HG03097 (cell line): Measurements from ENCODE around the gene FARP1.
"Not testable (repeated sequence)": the region's sequence is repeated elsewhere in the genome, so short reads cannot be mapped to it uniquely, and the experiment has no call there.

Experiments
- ATAC-seq: cut with Tn5 transposase; IDR thresholded peaks from one replicate; pipeline ENCODE4 v1.9.1; 2021; ENCODE audit not compliant: unreplicated experiment, low FRiP score

Gene FARP1

GRCh38 chr13:98252931-98253470, 110.1 kb downstream of the FARP1 start:
- ATAC-seq, result no peak

DNA sequence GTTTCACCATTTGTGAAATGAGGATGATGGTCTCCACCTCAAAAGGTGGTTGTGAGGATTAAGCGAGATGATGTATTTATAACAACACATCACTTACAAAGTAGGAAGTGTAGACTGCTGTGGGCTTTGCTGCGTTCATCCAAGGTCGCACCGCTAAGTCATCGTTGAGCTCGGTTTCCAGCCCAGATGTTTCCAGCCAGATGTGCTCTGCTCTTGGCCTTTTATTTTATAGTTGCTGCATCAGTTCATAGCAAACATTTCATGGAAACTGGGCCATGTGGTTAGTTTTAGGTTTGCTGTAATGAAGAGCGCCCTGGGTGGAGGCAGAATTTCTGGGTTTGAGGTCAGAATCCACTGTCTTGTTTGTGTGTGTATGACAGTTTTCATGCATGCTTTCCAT, 110.6 kb downstream of the FARP1 start:
- no peak for ATAC-seq

GRCh38 chr13:98254513-98254912, 111.6 kb downstream of the FARP1 start:
- ATAC-seq, result no peak

GRCh38 chr13:98258226-98258625, 115.3 kb downstream of the FARP1 start:
- no peak for ATAC-seq

DNA sequence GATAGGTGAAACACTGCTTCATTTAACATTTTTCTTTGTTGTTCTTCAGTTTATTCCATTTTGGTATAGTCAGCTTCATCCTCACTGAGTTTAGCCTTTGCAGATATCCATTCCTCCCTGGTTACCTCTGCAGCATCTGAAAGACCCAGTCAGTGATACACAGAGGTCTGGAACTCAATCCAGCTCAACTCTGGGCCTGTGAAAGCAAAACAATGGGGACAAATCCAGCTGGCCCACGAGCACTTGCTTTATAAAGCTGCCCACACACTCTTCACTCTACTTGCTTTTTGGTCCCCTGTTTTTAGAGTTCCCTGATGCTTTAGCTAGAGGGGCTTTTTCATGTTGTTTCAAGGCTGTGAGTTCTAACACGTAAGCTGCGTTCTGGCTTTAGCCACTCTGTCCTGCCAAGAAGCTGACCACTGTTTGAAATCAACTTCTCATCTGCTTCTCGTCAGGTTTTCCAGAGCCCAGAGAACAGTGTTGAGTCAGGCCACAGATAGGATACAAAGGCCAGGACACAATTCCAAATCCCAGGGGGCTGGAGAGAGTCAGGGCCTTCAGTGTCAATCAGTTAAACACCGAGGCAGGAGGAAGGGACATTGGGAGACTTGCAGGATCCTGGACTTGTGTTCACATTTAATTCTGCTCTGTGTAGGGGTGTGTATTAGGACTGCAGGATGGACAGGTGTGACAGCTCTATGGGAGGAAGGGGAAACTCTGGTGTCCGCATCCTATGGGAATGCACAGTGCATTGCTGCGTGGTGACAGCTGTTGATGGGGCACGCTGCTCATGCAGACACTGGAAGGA, 117.7 kb downstream of the FARP1 start:
- no peak for ATAC-seq

DNA sequence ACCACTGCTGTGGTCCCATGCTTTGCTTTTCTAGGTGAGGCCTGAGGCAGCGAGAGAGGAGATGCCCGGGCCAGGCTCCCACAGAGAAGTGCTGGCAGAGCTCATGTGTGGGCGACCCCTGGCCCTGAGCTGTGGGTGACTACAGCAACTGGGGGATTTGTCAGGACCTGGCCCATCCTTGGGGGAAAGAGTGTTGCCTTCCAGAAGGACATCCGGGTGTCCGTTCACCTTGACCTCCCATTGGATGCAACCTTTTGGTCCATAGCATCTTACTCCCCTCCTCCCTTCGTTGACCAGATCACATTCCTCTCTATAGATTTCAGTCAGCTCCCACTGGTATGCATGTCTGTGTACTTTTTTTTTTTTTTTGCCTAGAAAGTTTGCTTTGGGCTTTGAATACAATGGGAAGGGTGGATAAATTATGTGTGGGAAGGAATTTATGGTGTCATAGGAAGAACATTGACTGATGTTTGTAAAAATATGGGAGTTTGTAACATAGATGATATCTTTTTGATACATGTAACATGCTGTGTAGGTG, 118.3 kb downstream of the FARP1 start:
- ATAC-seq, result no peak

DNA sequence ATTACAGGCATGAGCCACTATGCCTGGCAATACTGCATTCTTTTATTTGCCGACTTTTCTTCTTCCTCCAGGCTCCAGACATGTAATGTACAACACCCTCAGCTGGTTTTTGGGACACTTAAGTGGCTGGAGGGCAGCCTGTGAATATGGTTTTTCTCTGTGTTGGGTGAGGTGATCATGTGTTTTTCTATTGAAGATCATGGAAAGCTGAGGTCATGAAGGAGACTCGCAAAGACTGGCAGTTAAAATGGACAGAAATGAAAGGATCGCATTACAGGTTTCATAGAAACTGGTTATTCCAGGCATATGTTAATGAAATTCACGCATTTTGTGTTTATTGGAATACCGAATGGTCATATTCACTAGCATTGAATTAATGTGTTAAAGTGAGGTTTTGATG, 119.4 kb downstream of the FARP1 start:
- no peak for ATAC-seq

- ATAC-seq, result no peak
Measured at GRCh38 chr13:98263841-98264240, 120.9 kb downstream of the FARP1 start.

DNA sequence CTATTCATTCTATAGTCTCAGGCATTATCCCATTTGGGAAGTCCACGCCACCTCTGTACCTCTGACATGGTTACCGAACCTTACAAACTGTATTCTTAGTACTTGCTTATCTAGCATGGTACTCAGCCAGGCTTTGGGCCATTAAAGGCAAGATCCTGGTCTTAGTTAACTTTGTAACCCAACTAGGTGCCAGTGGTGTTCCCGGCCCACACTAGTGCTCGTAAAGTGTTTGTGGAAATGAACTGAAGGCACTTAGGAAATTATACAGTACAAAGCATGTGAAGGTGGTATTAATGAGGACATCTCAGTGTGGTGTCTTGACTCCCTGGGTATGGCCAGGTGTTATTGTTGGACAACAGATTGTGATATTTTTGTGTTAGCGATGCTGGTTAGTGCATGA, 122.0 kb downstream of the FARP1 start:
- ATAC-seq, result no peak

DNA sequence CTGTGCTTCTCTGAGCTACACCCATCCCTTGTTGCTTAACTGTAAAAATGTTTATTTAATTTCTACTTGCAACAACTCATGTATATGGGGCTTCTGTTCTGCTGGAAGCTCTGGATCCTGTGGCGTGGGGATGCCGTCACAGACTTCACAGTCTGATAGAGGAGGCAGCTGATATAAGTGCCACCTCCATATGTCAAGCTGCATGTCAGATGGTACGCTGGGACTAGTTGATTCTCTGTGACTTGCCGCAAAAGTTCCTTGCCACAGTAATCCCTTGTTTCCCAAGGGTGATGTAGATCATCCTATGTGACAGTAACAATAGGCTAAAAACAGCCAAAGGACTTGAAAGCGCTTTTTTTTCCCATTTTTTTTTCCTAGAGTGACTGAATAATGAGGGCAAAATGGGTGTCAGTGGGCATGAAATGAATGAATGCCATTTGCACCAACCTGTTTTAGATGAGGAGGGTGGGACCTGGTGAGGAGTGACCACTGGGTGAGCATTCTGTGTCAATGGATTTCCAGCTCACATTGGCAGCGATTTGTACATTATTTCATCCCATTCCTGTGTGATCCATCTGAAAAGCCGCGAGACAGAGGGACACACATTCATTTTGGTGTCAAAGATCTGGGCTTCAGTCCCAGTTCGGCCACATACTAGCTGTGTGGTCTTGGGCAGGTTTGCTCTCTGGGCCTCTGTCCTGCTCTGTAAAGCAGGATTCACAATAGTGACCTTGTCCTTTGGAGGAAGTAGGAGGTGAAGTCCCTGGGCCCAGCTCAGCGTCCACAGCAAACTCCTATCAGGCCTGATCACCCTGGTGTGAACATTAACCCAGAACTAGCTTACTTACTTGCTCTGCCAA, 123.0 kb downstream of the FARP1 start:
- no peak for ATAC-seq

- no peak for ATAC-seq
Measured at GRCh38 chr13:98267080-98267912, 124.4 kb downstream of the FARP1 start.

- ATAC-seq, result no peak
Measured at GRCh38 chr13:98269386-98269785, 126.5 kb downstream of the FARP1 start.

GRCh38 chr13:98270819-98271218, 127.9 kb downstream of the FARP1 start:
- ATAC-seq, result no peak

DNA sequence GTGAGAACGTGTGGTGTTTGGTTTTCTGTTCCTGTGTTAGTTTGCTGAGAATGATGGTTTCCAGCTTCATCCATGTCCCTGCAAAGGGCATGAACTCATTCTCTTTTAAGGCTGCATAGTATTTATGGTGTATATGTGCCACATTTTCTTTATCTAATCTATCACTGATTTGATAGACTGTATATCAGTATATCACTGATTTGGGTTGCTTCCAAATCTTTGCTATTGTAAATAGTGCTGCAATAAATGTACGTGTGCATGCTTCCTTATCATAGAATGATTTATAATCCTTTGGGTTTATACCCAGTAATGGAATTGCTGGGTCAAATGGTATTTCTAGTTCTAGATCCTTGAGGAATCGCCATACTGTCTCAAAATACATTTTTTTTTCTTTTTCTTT, 128.8 kb downstream of the FARP1 start:
- not testable (repeated sequence) for ATAC-seq

DNA sequence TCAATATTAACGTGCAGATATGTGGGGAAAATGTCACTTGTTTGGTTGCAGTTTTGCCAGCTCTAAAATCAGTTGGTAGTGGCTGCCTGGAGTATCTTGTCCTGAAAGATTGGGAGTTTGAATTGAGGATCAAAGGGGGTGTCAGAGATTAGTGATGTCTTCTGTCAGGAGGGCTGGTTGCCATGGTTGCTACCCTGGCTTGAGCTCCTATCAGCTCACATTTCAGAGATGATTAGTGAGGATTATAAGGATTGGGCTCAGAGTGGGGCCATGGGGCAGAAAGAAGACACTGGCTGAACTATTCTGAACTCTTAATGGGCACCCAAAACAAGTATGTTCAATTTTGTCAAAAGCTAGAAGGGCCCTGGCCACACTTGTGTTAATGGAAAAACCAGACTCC, 129.7 kb downstream of the FARP1 start:
- ATAC-seq, result no peak

- no peak for ATAC-seq
Measured at GRCh38 chr13:98273067-98273823, 130.4 kb downstream of the FARP1 start.

- ATAC-seq, result no peak
Measured at GRCh38 chr13:98273824-98274742, 131.2 kb downstream of the FARP1 start.

DNA sequence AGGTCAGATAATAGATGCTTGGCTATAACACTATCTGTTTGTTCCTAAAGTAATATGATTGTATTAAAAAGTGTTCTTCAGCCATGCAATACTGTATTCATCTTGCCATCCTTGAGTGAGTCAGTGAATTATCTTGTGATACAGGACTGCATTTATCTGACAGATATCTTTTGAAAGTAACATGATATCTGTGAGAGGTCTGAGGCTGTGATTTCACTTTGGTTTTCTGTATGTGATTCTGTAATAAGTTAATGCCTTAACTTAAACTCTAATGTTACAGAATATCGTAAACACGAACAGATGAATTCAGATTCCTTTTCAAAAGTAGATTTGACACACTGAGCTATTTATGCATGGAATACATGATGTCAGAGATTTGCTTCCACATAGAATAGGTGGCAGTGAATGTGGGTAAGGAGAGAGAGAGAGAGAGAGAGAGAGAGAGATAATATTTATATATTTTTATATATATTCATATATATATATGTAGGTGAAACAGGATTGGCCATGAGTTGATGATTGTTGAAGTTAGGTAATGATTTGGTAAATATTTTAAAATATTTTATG, 132.1 kb downstream of the FARP1 start:
- ATAC-seq, result no peak
